Common myeloid progenitor, CD34-positive (primary cell): ENCODE data around the gene SAMD11.

Source experiments
- CTCF ChIA-PET: fragments of 350-600 bp; sonication (Branson Sonifier 250); formaldehyde crosslinking; loops from one replicate; lab custom pipeline; 2021; ENCODE audit warnings: antibody characterized with exemption; lab: Charles Lee
- POLR2A ChIA-PET: fragments of 350-600 bp; sonication (Branson Sonifier 250); formaldehyde crosslinking; loops from one replicate; lab custom pipeline; 2021; ENCODE audit warnings: antibody characterized with exemption; lab: Charles Lee
- DNase-seq, 3 donors: peaks; one replicate each; pipeline versions ENCODE4 v3.0.0 to v3.0.0-alpha.2; 2013
- H3K27ac ChIP-seq, 2 experiments: 1 replicate in 1 of 2; 2 replicates in 1 of 2; pipeline ENCODE4 v1.7.0; 2013; ENCODE audit warnings: inconsistent platforms in 2 of 2, low read length in 2 of 2, mild to moderate bottlenecking in 2 of 2, low read depth in 1 of 2, moderate library complexity in 1 of 2; ENCODE audit not compliant: severe bottlenecking in 2 of 2, insufficient read depth in 1 of 2, poor library complexity in 1 of 2
- H3K27me3 ChIP-seq, 5 experiments: replicated peaks in 2 of 5; 1 replicate in 3 of 5; 2 replicates in 2 of 5; pipeline versions ENCODE4 v1.6.1 to v1.7.0; 2013; ENCODE audit warnings: low read length in 4 of 5, mild to moderate bottlenecking in 2 of 5, moderate library complexity in 2 of 5, inconsistent platforms in 1 of 5; ENCODE audit not compliant: insufficient read depth in 5 of 5, control insufficient read depth in 4 of 5
- H3K36me3 ChIP-seq, 4 experiments: 1 replicate in 2 of 4; 2 replicates in 2 of 4; pipeline versions ENCODE4 v1.6.1 to v1.7.0; 2013; ENCODE audit warnings: low read length in 3 of 4, control low read depth in 1 of 4, mild to moderate bottlenecking in 1 of 4; ENCODE audit not compliant: control insufficient read depth in 4 of 4, insufficient read depth in 4 of 4
- H3K4me1 ChIP-seq, 4 experiments: 1 replicate in 3 of 4; 2 replicates in 1 of 4; pipeline versions ENCODE4 v1.6.1 to v1.7.1; 2013; ENCODE audit warnings: low read length in 3 of 4, mild to moderate bottlenecking in 3 of 4, control low read depth in 1 of 4, inconsistent platforms in 1 of 4, moderate library complexity in 1 of 4; ENCODE audit not compliant: control insufficient read depth in 4 of 4, insufficient read depth in 4 of 4; ENCODE audit errors: control extremely low read depth in 1 of 4
- H3K4me3 ChIP-seq, 7 experiments: 1 replicate in 4 of 7; 2 replicates in 3 of 7; pipeline versions ENCODE4 v1.5.1 to v1.7.0; 2013; ENCODE audit warnings: mild to moderate bottlenecking in 7 of 7, low read length in 6 of 7, moderate library complexity in 6 of 7, inconsistent platforms in 2 of 7, low read depth in 2 of 7, control low read depth in 1 of 7; ENCODE audit not compliant: insufficient read depth in 4 of 7, control insufficient read depth in 1 of 7; ENCODE audit errors: extremely low read depth in 1 of 7
- H3K9me3 ChIP-seq, 5 experiments: 1 replicate in 4 of 5; 2 replicates in 1 of 5; pipeline versions ENCODE4 v1.6.1 to v1.7.1; 2013; ENCODE audit warnings: low read length in 4 of 5, mild to moderate bottlenecking in 2 of 5, inconsistent platforms in 1 of 5, low read depth in 1 of 5, moderate library complexity in 1 of 5; ENCODE audit not compliant: control insufficient read depth in 4 of 5, insufficient read depth in 2 of 5; ENCODE audit errors: control extremely low read depth in 1 of 5
- WGBS: methylation state at CpG from one replicate; pipeline ENCODE4 v1.1.5; 2013; ENCODE audit not compliant: insufficient coverage; 5-methylcytosine and 5-hydroxymethylcytosine counted together

Gene SAMD11

GRCh38 chr1:958823-959730 is 35.4 kb downstream of the SAMD11 start, which contains the start of gene NOC2L:
TSS of gene NOC2L (minus strand) at chr1:959256. CDS start at chr1:959240, 16 bp downstream.
- peak within 1 kb of the TSS; percentile 61 to 85 for H3K27ac ChIP-seq
- H3K9me3 ChIP-seq, result no peaks in the 10 kb centered on the region
- CTCF ChIA-PET, result interaction anchor here (0.7 to 1.4 kb wide), 3 partner anchors 17 to 54 kb away, joined by 3 to 4 read pairs (median 4); no protein-coding TSS in a partner anchor
- POLR2A ChIA-PET, result no interaction called here
- peaks cover 0 to 33% (median 21%) of the 10 kb centered on the region in 4 experiments for H3K36me3 ChIP-seq
- H3K27me3 ChIP-seq, result peaks cover 0 to 22% (median 2%) of the 10 kb centered on the region in 5 experiments
- peak within 1 kb of the TSS; percentile 76 to 98 (median 89) for H3K4me3 ChIP-seq
- peaks cover 0 to 49% (median 33%) of the 10 kb centered on the region in 4 experiments for H3K4me1 ChIP-seq
- peak; percentile 86 to 93 (median 92) for DNase-seq
- WGBS, result 8% methylated on average over 74 of the region's 101 CpGs

- DNase-seq, result no peak
- peaks cover 0 to 25% (median 14%) of the 10 kb centered on the region in 4 experiments for H3K36me3 ChIP-seq
- ChIA-PET CTCF (interaction anchor here (1.4 kb wide), 1 partner anchor 53 kb away, joined by 3 read pairs; no protein-coding TSS in a partner anchor), POLR2A (no interaction called here)
- no peaks in the 10 kb centered on the region for H3K9me3 ChIP-seq
- H3K27me3 ChIP-seq, result peaks cover 0 to 23% (median 2%) of the 10 kb centered on the region in 5 experiments
- peak overlapping the region in 1 of 2 experiments; percentile 49 for H3K27ac ChIP-seq
- peaks cover 0 to 49% (median 33%) of the 10 kb centered on the region in 4 experiments for H3K4me1 ChIP-seq
- peak overlapping the region in 4 of 7 experiments; percentile 66 to 93 (median 72) for H3K4me3 ChIP-seq
- 22% methylated on average over 26 of the region's 57 CpGs for WGBS
Measured at GRCh38 chr1:959731-960362, 36.1 kb downstream of the SAMD11 start.

DNA sequence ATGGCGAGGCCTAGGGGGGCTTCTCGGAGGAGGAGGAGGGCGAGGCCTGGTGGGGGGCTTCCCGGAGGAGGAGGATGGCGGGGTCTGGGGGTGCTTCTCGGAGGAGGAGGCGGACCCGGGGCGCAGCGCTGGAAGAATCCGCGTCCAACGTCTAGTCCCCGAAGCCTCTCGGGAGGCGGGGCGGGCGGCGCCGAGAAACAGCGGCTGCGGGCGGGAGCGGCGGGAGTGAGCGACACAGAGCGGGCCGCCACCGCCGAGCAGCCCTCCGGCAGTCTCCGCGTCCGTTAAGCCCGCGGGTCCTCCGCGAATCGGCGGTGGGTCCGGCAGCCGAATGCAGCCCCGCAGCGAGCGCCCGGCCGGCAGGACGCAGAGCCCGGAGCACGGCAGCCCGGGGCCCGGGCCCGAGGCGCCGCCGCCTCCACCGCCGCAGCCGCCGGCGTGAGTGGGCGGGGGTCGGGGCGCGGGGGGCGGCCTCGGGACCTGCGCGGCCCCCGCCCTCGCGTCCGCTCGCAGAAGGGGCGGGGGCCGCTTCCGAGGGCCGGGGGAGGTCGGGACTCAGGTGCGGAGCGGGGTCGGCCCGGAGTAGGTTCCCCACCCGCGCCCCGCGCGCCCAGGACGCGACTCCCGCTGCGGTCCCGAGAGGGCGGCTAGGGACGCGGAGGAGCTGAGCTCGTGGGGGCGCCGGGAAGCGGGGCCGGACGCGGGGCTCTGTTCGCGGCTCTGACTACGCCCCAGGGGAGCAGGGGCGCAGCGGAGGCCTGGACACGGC is 36.8 kb downstream of the SAMD11 start, which contains the start of gene KLHL17:
TSS of gene KLHL17 (plus strand) at position 222 of the 769 bp plus-strand sequence. CDS start at position 332, 110 bp downstream.
- WGBS, result under 1% methylated on average over 76 of the region's 109 CpGs

GRCh38 chr1:961132-961669 is 37.5 kb downstream of the SAMD11 start:
- Histone ChIP-seq H3K4me3 (peak overlapping the region; percentile 34 to 76 (median 66)), H3K4me1 (peaks cover 0 to 43% (median 38%) of the 10 kb centered on the region in 4 experiments), H3K27ac (no peak overlapping the region), H3K27me3 (peaks cover 0 to 37% (median 4%) of the 10 kb centered on the region in 5 experiments), H3K9me3 (no peaks in the 10 kb centered on the region), H3K36me3 (peaks cover 0 to 12% (median 4%) of the 10 kb centered on the region in 4 experiments)
- whole genome bisulfite sequencing, result 44% methylated on average over 46 of the region's 56 CpGs
- ChIA-PET CTCF (no interaction called here), POLR2A (no interaction called here)
- peak in 1 of 3 donors; percentile 40 for DNase-seq

More for the DNA sequence above, 36.8 kb downstream of the SAMD11 start, which contains the start of gene KLHL17:
- ChIA-PET CTCF (no interaction called here), POLR2A (no interaction called here)
- peak within 1 kb of the TSS; percentile 46 to 93 (median 66) for H3K4me3 ChIP-seq
- peaks cover 0 to 30% (median 3%) of the 10 kb centered on the region in 5 experiments for H3K27me3 ChIP-seq
- no peaks in the 10 kb centered on the region for H3K9me3 ChIP-seq
- H3K4me1 ChIP-seq, result peaks cover 0 to 43% (median 33%) of the 10 kb centered on the region in 4 experiments
- H3K36me3 ChIP-seq, result peaks cover 0 to 18% (median 7%) of the 10 kb centered on the region in 4 experiments
- peak within 1 kb of the TSS in 1 of 2 experiments; percentile 49 for H3K27ac ChIP-seq
- peak in 2 of 3 donors; percentile 59 for DNase-seq

GRCh38 chr1:962381-963300 is 38.9 kb downstream of the SAMD11 start:
- Histone ChIP-seq H3K27ac (no peak overlapping the region), H3K27me3 (peaks cover 0 to 51% (median 8%) of the 10 kb centered on the region in 5 experiments), H3K9me3 (no peaks in the 10 kb centered on the region), H3K4me3 (no peak overlapping the region), H3K36me3 (peaks cover 0 to 3% (median 0%) of the 10 kb centered on the region in 4 experiments), H3K4me1 (peaks cover 0 to 48% (median 43%) of the 10 kb centered on the region in 4 experiments)
- CTCF ChIA-PET, result interaction anchor here (0.6 kb wide), 1 partner anchor 18 kb away, joined by 4 read pairs; no protein-coding TSS in a partner anchor
- POLR2A ChIA-PET, result no interaction called here
- DNase-seq, result no peak
- WGBS, result 97% methylated on average over 55 of the region's 57 CpGs
